ENCODE measurements around the gene ALK. TPM values are rescaled to one million over a fixed set of nuclear protein-coding genes. Genes with fewer than 3 reads are reported as not detected.

Gene ALK
- total RNA-seq, 4 donors from 2014 or later = 0.32 to 0.42 TPM; not detected in 2

GRCh38 chr2:29611261-29611660 is 310.1 kb downstream of the ALK start:
- Histone ChIP-seq H3K4me3 (no peak overlapping the region), H3K27me3 (peaks cover 5% of the 10 kb centered on the region), H3K9me3 (no peaks in the 10 kb centered on the region), H3K27ac (no peak overlapping the region), H3K4me1 (no peaks in the 10 kb centered on the region), H3K36me3 (no peaks in the 10 kb centered on the region)
- no peak for DNase-seq (ENCODE audit: low spot score in 2 of 2)
- 98% methylated on average over 2 of the region's 2 CpGs for WGBS
- TF ChIP-seq POLR2AphosphoS5 (IDR thresholded peaks at IDR 0.05) (no peak), POLR2A (IDR thresholded peaks at IDR 0.05) (no peak), EP300 (IDR thresholded peaks at IDR 0.05) (no peak), CTCF (IDR thresholded peaks at IDR 0.05) (no peak)

- TF ChIP-seq POLR2A (IDR thresholded peaks at IDR 0.05) (no peak), POLR2AphosphoS5 (IDR thresholded peaks at IDR 0.05) (no peak), CTCF (IDR thresholded peaks at IDR 0.05) (no peak), EP300 (IDR thresholded peaks at IDR 0.05) (no peak)
- Histone ChIP-seq H3K27ac (no peak overlapping the region), H3K36me3 (no peaks in the 10 kb centered on the region), H3K27me3 (peaks cover 5% of the 10 kb centered on the region), H3K4me3 (no peak overlapping the region), H3K9me3 (no peaks in the 10 kb centered on the region), H3K4me1 (no peaks in the 10 kb centered on the region)
- DNase-seq (ENCODE audit: low spot score in 2 of 2) = no peak
- 87% methylated on average over 3 of the region's 3 CpGs for WGBS
Observed at GRCh38 chr2:29610569-29610968, 310.8 kb downstream of the ALK start.

GRCh38 chr2:29607038-29607420 is 314.4 kb downstream of the ALK start:
- no peak for DNase-seq (ENCODE audit: low spot score in 2 of 2)

GRCh38 chr2:29606104-29607037 is 315.0 kb downstream of the ALK start:
- no peaks in the 10 kb centered on the region for H3K27me3 ChIP-seq
- no peaks in the 10 kb centered on the region for H3K36me3 ChIP-seq
- H3K27ac ChIP-seq = no peak overlapping the region
- H3K4me3 ChIP-seq = no peak overlapping the region
- WGBS = 88% methylated on average over 1 of the region's 1 CpG
- TF ChIP-seq POLR2AphosphoS5 (IDR thresholded peaks at IDR 0.05) (no peak), POLR2A (IDR thresholded peaks at IDR 0.05) (no peak), CTCF (IDR thresholded peaks at IDR 0.05) (no peak), EP300 (IDR thresholded peaks at IDR 0.05) (no peak)
- DNase-seq (ENCODE audit: low spot score in 2 of 2) = no peak
- H3K9me3 ChIP-seq = no peaks in the 10 kb centered on the region
- no peaks in the 10 kb centered on the region for H3K4me1 ChIP-seq

More at GRCh38 chr2:29607038-29607420, 314.4 kb downstream of the ALK start:
- Histone ChIP-seq H3K27ac (no peak overlapping the region), H3K4me3 (no peak overlapping the region), H3K4me1 (no peaks in the 10 kb centered on the region), H3K36me3 (no peaks in the 10 kb centered on the region), H3K9me3 (no peaks in the 10 kb centered on the region), H3K27me3 (no peaks in the 10 kb centered on the region)
- 73% methylated on average over 4 of the region's 4 CpGs for WGBS
- TF ChIP-seq POLR2A (IDR thresholded peaks at IDR 0.05) = no peak
- TF ChIP-seq POLR2AphosphoS5 (IDR thresholded peaks at IDR 0.05) = no peak
- TF ChIP-seq EP300 (IDR thresholded peaks at IDR 0.05) = no peak

- H3K4me1 ChIP-seq = no peaks in the 10 kb centered on the region
- H3K9me3 ChIP-seq = no peaks in the 10 kb centered on the region
- no peak for DNase-seq (ENCODE audit: low spot score in 2 of 2)
- H3K4me3 ChIP-seq = no peak overlapping the region
- H3K27ac ChIP-seq = no peak overlapping the region
- WGBS = 58% methylated on average over 1 of the region's 1 CpG
- TF ChIP-seq POLR2AphosphoS5 (IDR thresholded peaks at IDR 0.05) = no peak
- no peak for TF ChIP-seq POLR2A (IDR thresholded peaks at IDR 0.05)
- TF ChIP-seq EP300 (IDR thresholded peaks at IDR 0.05) = no peak
- no peak for TF ChIP-seq CTCF (IDR thresholded peaks at IDR 0.05)
- H3K27me3 ChIP-seq = no peaks in the 10 kb centered on the region
- no peaks in the 10 kb centered on the region for H3K36me3 ChIP-seq
Observed at GRCh38 chr2:29603341-29603740, 318.0 kb downstream of the ALK start.
